Skin of body (tissue), 2 donors: Measurements from ENCODE around the gene OCIAD1. TPM values are rescaled to one million over a fixed set of nuclear protein-coding genes. Genes with fewer than 3 reads are reported as not detected.
"Not testable (repeated sequence)": the region's sequence is repeated elsewhere in the genome, so short reads cannot be mapped to it uniquely, and the experiment has no call there.

Source experiments
- DNase-seq: peaks from one replicate; lab custom pipeline; 2025; lab: John Stamatoyannopoulos, UW
- total RNA-seq: library from RNA; depleted of rRNA; stranded (reverse); fragments of >200 nt; gene quantifications from one replicate; pipeline ENCODE4 v1.2.3, GENCODE V29; 2014

OCIAD1 gene
- total RNA-seq, 1 donor from 2014 or later: 83.2 TPM

- DNase-seq: no peak
Observed at GRCh38 chr4:48816971-48817370, 13.9 kb upstream of the OCIAD1 start.

GRCh38 chr4:48821431-48821830 lies 9.5 kb upstream of the OCIAD1 start:
- DNase-seq: not testable (repeated sequence)

GRCh38 chr4:48827622-48828021 lies 3.3 kb upstream of the OCIAD1 start:
- no peak for DNase-seq

GRCh38 chr4:48831532-48832030 lies 693 bp downstream of the OCIAD1 start:
- no peak for DNase-seq

- DNase-seq: no peak
Observed at GRCh38 chr4:48832571-48832970, 1.7 kb downstream of the OCIAD1 start.

GRCh38 chr4:48836658-48837057 lies 5.8 kb downstream of the OCIAD1 start:
- no peak for DNase-seq

GRCh38 chr4:48841045-48841827 lies 10.3 kb downstream of the OCIAD1 start:
- no peak for DNase-seq

- DNase-seq: no peak
Observed at GRCh38 chr4:48844843-48845242, 14.0 kb downstream of the OCIAD1 start.

- not testable (repeated sequence) for DNase-seq
Observed at GRCh38 chr4:48848799-48849198, 17.9 kb downstream of the OCIAD1 start.

- DNase-seq: no peak
Observed at GRCh38 chr4:48851651-48852050, 20.8 kb downstream of the OCIAD1 start.

GRCh38 chr4:48853604-48854394 lies 22.9 kb downstream of the OCIAD1 start:
- no peak for DNase-seq

- no peak for DNase-seq
Observed at GRCh38 chr4:48854395-48854683, 23.5 kb downstream of the OCIAD1 start.

- DNase-seq: no peak
Observed at GRCh38 chr4:48854982-48855381, 24.1 kb downstream of the OCIAD1 start.

- DNase-seq: no peak
Observed at GRCh38 chr4:48858130-48858529, 27.2 kb downstream of the OCIAD1 start.

- no peak for DNase-seq
Observed at GRCh38 chr4:48862038-48862437, 31.1 kb downstream of the OCIAD1 start.

GRCh38 chr4:48862661-48863060 lies 31.8 kb downstream of the OCIAD1 start:
- no peak for DNase-seq

- no peak for DNase-seq
Observed at GRCh38 chr4:48863728-48864127, 32.8 kb downstream of the OCIAD1 start.

GRCh38 chr4:48864696-48865095 lies 33.8 kb downstream of the OCIAD1 start:
- DNase-seq: not testable (repeated sequence)

- no peak for DNase-seq
Observed at GRCh38 chr4:48877827-48878535, 47.1 kb downstream of the OCIAD1 start.

- no peak for DNase-seq
Observed at GRCh38 chr4:48879561-48880442, 48.9 kb downstream of the OCIAD1 start.

- not testable (repeated sequence) for DNase-seq
Observed at GRCh38 chr4:48881646-48882045, 50.8 kb downstream of the OCIAD1 start.
